H1 (cell line): ENCODE results near the gene DMRT1. TPM values are rescaled to one million over a fixed set of nuclear protein-coding genes. Genes with fewer than 3 reads are reported as not detected.
A peak's percentile ranks its signal among the peaks of the same experiment; 100 is the strongest.

ENCODE experiments used
- CTCF ChIA-PET: fragments of 300-600 bp; sonication (Branson Sonifier 250); formaldehyde crosslinking; loops from one replicate; lab custom pipeline; 2021; ENCODE audit not compliant: partially characterized antibody; lab: Charles Lee
- POLR2A ChIA-PET: fragments of 300-600 bp; sonication (Branson Sonifier 250); formaldehyde crosslinking; loops from one replicate; lab custom pipeline; 2021; ENCODE audit warnings: inconsistent platforms; ENCODE audit not compliant: partially characterized antibody; lab: Charles Lee
- DNase-seq, 2 experiments: peaks; one replicate each; pipeline versions ENCODE4 v3.0.0 to v3.0.0-alpha.2; 2010 to 2022; ENCODE audit warnings: low spot score in 2 of 2, low read depth in 1 of 2, mixed read lengths in 1 of 2
- FAIRE-seq: peaks from 2 replicates; lab custom pipeline; 2011; peaks lifted over from hg19 to GRCh38; lab: Jason Lieb, UNC
- H2AFZ ChIP-seq: 2 replicates; pipeline ENCODE4 v1.8.1; 2012; ENCODE audit warnings: low read length, inconsistent platforms
- H2AK5ac ChIP-seq: 2 replicates; pipeline ENCODE4 v1.6.1; 2013; ENCODE audit warnings: low read depth, low read length
- H2BK120ac ChIP-seq: replicated peaks from 2 replicates; pipeline ENCODE3; 2013; ENCODE audit warnings: low read depth, low read length, inconsistent platforms
- H2BK12ac ChIP-seq: 2 replicates; pipeline ENCODE4 v1.6.1; 2013; ENCODE audit warnings: low read depth, low read length
- H2BK15ac ChIP-seq: 2 replicates; pipeline ENCODE4 v1.6.1; 2013; ENCODE audit warnings: low read length
- H2BK20ac ChIP-seq: 2 replicates; pipeline ENCODE4 v1.6.1; 2013; ENCODE audit warnings: low read length
- H2BK5ac ChIP-seq: 2 replicates; pipeline ENCODE4 v1.6.1; 2013; ENCODE audit warnings: low read depth, low read length
- H3K14ac ChIP-seq: 2 replicates; pipeline ENCODE4 v1.6.1; 2013; ENCODE audit warnings: inconsistent platforms; ENCODE audit not compliant: insufficient read length
- H3K18ac ChIP-seq: 2 replicates; pipeline ENCODE4 v1.6.1; 2013; ENCODE audit warnings: low read length; ENCODE audit errors: extremely low read depth
- H3K23ac ChIP-seq: 2 replicates; pipeline ENCODE4 v1.6.1; 2013; ENCODE audit warnings: inconsistent platforms; ENCODE audit not compliant: insufficient read length
- H3K23me2 ChIP-seq: 2 replicates; pipeline ENCODE4 v1.6.1; 2013; ENCODE audit warnings: low read depth, low read length
- H3K27ac ChIP-seq: 2 replicates; pipeline ENCODE4 v1.6.1; 2011; ENCODE audit warnings: low read depth, low read length, inconsistent platforms
- H3K27me3 ChIP-seq, 4 experiments: replicated peaks in 1 of 4; 1 replicate in 1 of 4; 2 replicates in 3 of 4; pipeline versions ENCODE4 v1.6.1 to v1.8.1; 2011 to 2013; ENCODE audit warnings: low read length in 3 of 4, mild to moderate bottlenecking in 3 of 4, inconsistent platforms in 2 of 4, mixed read lengths in 2 of 4, moderate library complexity in 1 of 4; ENCODE audit not compliant: control insufficient read depth in 3 of 4, insufficient read depth in 3 of 4; ENCODE audit errors: extremely low read depth in 1 of 4
- H3K36me3 ChIP-seq, 4 experiments: 2 replicates each; pipeline versions ENCODE4 v1.6.1 to v1.8.1; 2011 to 2013; ENCODE audit warnings: mild to moderate bottlenecking in 4 of 4, low read length in 3 of 4, moderate library complexity in 2 of 4, control low read depth in 1 of 4, inconsistent platforms in 1 of 4; ENCODE audit not compliant: insufficient read depth in 4 of 4, control insufficient read depth in 2 of 4
- H3K4ac ChIP-seq: replicated peaks from 2 replicates; pipeline ENCODE3; 2013; ENCODE audit warnings: low read length, low read depth, mixed read lengths, inconsistent platforms; ENCODE audit not compliant: insufficient read length
- H3K4me1 ChIP-seq, 4 experiments: replicated peaks in 1 of 4; 1 replicate in 1 of 4; 2 replicates in 3 of 4; pipeline versions ENCODE4 v1.6.1 to v1.8.1; 2011 to 2013; ENCODE audit warnings: low read length in 3 of 4, inconsistent platforms in 2 of 4, mixed read lengths in 1 of 4; ENCODE audit not compliant: insufficient read depth in 4 of 4, control insufficient read depth in 3 of 4
- H3K4me2 ChIP-seq, 2 experiments: 2 replicates each; pipeline versions ENCODE4 v1.6.1 to v1.8.1; 2011 to 2013; ENCODE audit warnings: low read depth in 2 of 2, low read length in 2 of 2, control low read depth in 1 of 2, inconsistent platforms in 1 of 2, mild to moderate bottlenecking in 1 of 2; ENCODE audit not compliant: insufficient read depth in 1 of 2
- H3K4me3 ChIP-seq, 4 experiments: fragments of 200-600, 300-600 bp in 1 of 4; sonication (generic), shearing (Covaris generic), sonication (Bioruptor Twin) in 1 of 4; 2 replicates each; pipeline versions ENCODE4 v1.5.1 to v1.8.1; 2011 to 2016; ENCODE audit warnings: low read length in 4 of 4, low read depth in 3 of 4, control low read depth in 2 of 4, inconsistent platforms in 2 of 4, mild to moderate bottlenecking in 2 of 4, mixed read lengths in 1 of 4, moderate library complexity in 1 of 4; ENCODE audit not compliant: insufficient read depth in 2 of 4; ENCODE audit errors: extremely low read depth in 1 of 4
- H3K56ac ChIP-seq: replicated peaks from 2 replicates; pipeline ENCODE3; 2013; ENCODE audit warnings: low read depth, mild to moderate bottlenecking, mixed read lengths, low read length, inconsistent platforms; ENCODE audit not compliant: insufficient read length
- H3K79me1 ChIP-seq: 2 replicates; pipeline ENCODE4 v1.6.1; 2013; ENCODE audit warnings: low read depth, low read length, control low read depth
- H3K79me2 ChIP-seq, 2 experiments: 2 replicates each; pipeline versions ENCODE4 v1.6.1 to v1.8.1; 2012 to 2013; ENCODE audit warnings: low read length in 2 of 2, mild to moderate bottlenecking in 2 of 2, inconsistent platforms in 1 of 2; ENCODE audit not compliant: insufficient read depth in 2 of 2, control insufficient read depth in 1 of 2
- H3K9ac ChIP-seq, 4 experiments: replicated peaks in 1 of 4; 1 replicate in 1 of 4; 2 replicates in 3 of 4; pipeline versions ENCODE4 v1.6.1 to v1.8.1; 2011 to 2013; ENCODE audit warnings: low read depth in 3 of 4, low read length in 3 of 4, control low read depth in 2 of 4, mild to moderate bottlenecking in 2 of 4, moderate library complexity in 2 of 4, inconsistent platforms in 1 of 4; ENCODE audit errors: extremely low read depth in 1 of 4
- H3K9me3 ChIP-seq, 2 experiments: 2 replicates each; pipeline versions ENCODE4 v1.6.1 to v1.8.1; 2012 to 2013; ENCODE audit warnings: mild to moderate bottlenecking in 2 of 2, moderate library complexity in 2 of 2, control low read depth in 1 of 2, inconsistent platforms in 1 of 2, low read depth in 1 of 2, low read length in 1 of 2, mixed read lengths in 1 of 2; ENCODE audit not compliant: insufficient read depth in 2 of 2
- H4K20me1 ChIP-seq, 2 experiments: replicated peaks in 1 of 2; 2 replicates each; pipeline versions ENCODE3 to v1.8.1; 2011 to 2013; ENCODE audit warnings: inconsistent platforms in 2 of 2, low read length in 2 of 2, mild to moderate bottlenecking in 1 of 2; ENCODE audit not compliant: insufficient read depth in 2 of 2, control insufficient read depth in 1 of 2
- H4K5ac ChIP-seq: 2 replicates; pipeline ENCODE4 v1.6.1; 2013; ENCODE audit warnings: low read length, low read depth, mixed read lengths, inconsistent platforms; ENCODE audit not compliant: insufficient read length
- H4K8ac ChIP-seq: 2 replicates; pipeline ENCODE4 v1.8.0; 2013; ENCODE audit warnings: mild to moderate bottlenecking, moderate library complexity, low read length, inconsistent platforms; ENCODE audit not compliant: insufficient read depth; ENCODE audit errors: extremely low read depth
- H4K91ac ChIP-seq: replicated peaks from 2 replicates; pipeline ENCODE3; 2013; ENCODE audit warnings: low read length, mixed read lengths, inconsistent platforms; ENCODE audit not compliant: insufficient read length
- ATF2 ChIP-seq: IDR thresholded peaks from 2 replicates; pipeline ENCODE4 v1.6.1; 2012; ENCODE audit warnings: low read length, inconsistent platforms
- EZH2 ChIP-seq: fragments of 200-600 bp; sonication (generic); IDR thresholded peaks from 2 replicates; pipeline ENCODE4 v1.7.1; 2012; ENCODE audit warnings: low read depth, mild to moderate bottlenecking, moderate library complexity, low read length, inconsistent platforms; ENCODE audit not compliant: severe bottlenecking
- SP1 ChIP-seq: IDR thresholded peaks from 2 replicates; pipeline ENCODE4 v1.6.1; 2011; ENCODE audit warnings: low read depth, low read length
- SRF ChIP-seq: IDR thresholded peaks from 2 replicates; pipeline ENCODE4 v1.6.1; 2011; ENCODE audit warnings: mild to moderate bottlenecking, low read depth, low read length, moderate library complexity
- YY1 ChIP-seq: IDR thresholded peaks from 2 replicates; pipeline ENCODE4 v1.6.1; 2011; ENCODE audit warnings: low read depth, mild to moderate bottlenecking, low read length
- WGBS, 2 experiments: shearing (Covaris generic) in 1 of 2; methylation state at CpG; one replicate each; pipeline versions ENCODE4 v1.1.6 to v1.1.7; 2013 to 2015; ENCODE audit warnings: low lambda C conversion rate in 2 of 2, mixed read lengths in 2 of 2, inconsistent platforms in 1 of 2, low coverage in 1 of 2, missing lambda C conversion rate in 1 of 2; ENCODE audit not compliant: insufficient replicate concordance in 2 of 2, insufficient coverage in 1 of 2, insufficient read length in 1 of 2; ENCODE audit errors: extremely low coverage in 1 of 2, missing lambda C conversion rate in 1 of 2; 5-methylcytosine and 5-hydroxymethylcytosine counted together
- polyA plus RNA-seq, 7 experiments: library from polyadenylated mRNA; depleted of rRNA in 3 of 7; stranded (reverse) in 5 of 7; unstranded in 2 of 7; fragments of >200 nt in 5 of 7; fragments of 200-250 nt in 2 of 7; gene quantifications; 1 replicate in 5 of 7; 2 replicates in 1 of 7; 4 replicates in 1 of 7; pipeline versions ENCODE4 v1.2.1 to v1.2.3, GENCODE V29; 2011 to 2013; ENCODE audit warnings: missing spikeins in 2 of 7, mixed read lengths in 2 of 7
- total RNA-seq: library from RNA; stranded (reverse); fragmentation: NEBNext Ultra II Directional; extraction: Animal tissue kit (Norgen Biotek cat#: 25700); gene quantifications from 2 replicates; pipeline ENCODE4 v1.2.1, GENCODE V29; 2021

The DMRT1 gene
- total and polyA plus RNA-seq, 2 of the 8 experiments (the other 6 are each of a cell fraction or from before 2014, with no cell fraction given): 0.15 TPM; not detected in 1

GRCh38 chr9:795869-796268 is 45.6 kb upstream of the DMRT1 start:
- POLR2A ChIA-PET: no interaction called here
- Histone ChIP-seq H3K23ac (no peak overlapping the region), H3K79me2 (no peaks in the 10 kb centered on the region), H4K5ac (no peak overlapping the region), H3K4ac (no peak overlapping the region), H3K27ac (no peak overlapping the region), H3K36me3 (no peaks in the 10 kb centered on the region), H3K4me1 (no peaks in the 10 kb centered on the region), H3K79me1 (no peaks in the 10 kb centered on the region), H2BK20ac (no peak overlapping the region), H2BK15ac (no peak overlapping the region), H3K14ac (no peak overlapping the region), H2AK5ac (no peak overlapping the region), H2BK5ac (no peak overlapping the region), H2BK12ac (no peak overlapping the region), H3K23me2 (no peaks in the 10 kb centered on the region), H4K91ac (no peak overlapping the region), H3K56ac (no peak overlapping the region), H2AFZ (no peak overlapping the region), H3K9me3 (no peaks in the 10 kb centered on the region), H2BK120ac (no peak overlapping the region), H3K4me2 (no peak overlapping the region), H3K27me3 (no peaks in the 10 kb centered on the region), H3K18ac (no peak overlapping the region), H3K4me3 (no peak overlapping the region), H3K9ac (no peak overlapping the region), H4K8ac (peak overlapping the region; percentile 25; the same call in 1 of the 2 replicates), H4K20me1 (no peaks in the 10 kb centered on the region)
- CTCF ChIA-PET: interaction anchor here (0.6 to 1.1 kb wide), 2 partner anchors 39 to 47 kb away, joined by 3 to 8 read pairs; no protein-coding TSS in a partner anchor
- TF ChIP-seq EZH2 (no peak), ATF2 (no peak), SRF (no peak), YY1 (no peak), SP1 (no peak)
- FAIRE-seq (no peak), DNase-seq (no peak)
- WGBS, 2 experiments: 89% methylated on average over 6 of the region's 6 CpGs; no CpG with 5 or more reads in 1 of the 2 experiments
